Measurements from ENCODE around the gene FYN. TPM values are rescaled to one million over a fixed set of nuclear protein-coding genes. Genes with fewer than 3 reads are reported as not detected.
A peak's percentile ranks its signal among the peaks of the same experiment; 100 is the strongest.
"Not testable (repeated sequence)": the region's sequence is repeated elsewhere in the genome, so short reads cannot be mapped to it uniquely, and the experiment has no call there.

The FYN gene
- total RNA-seq, 1 experiment from 2014 or later: not detected

DNA sequence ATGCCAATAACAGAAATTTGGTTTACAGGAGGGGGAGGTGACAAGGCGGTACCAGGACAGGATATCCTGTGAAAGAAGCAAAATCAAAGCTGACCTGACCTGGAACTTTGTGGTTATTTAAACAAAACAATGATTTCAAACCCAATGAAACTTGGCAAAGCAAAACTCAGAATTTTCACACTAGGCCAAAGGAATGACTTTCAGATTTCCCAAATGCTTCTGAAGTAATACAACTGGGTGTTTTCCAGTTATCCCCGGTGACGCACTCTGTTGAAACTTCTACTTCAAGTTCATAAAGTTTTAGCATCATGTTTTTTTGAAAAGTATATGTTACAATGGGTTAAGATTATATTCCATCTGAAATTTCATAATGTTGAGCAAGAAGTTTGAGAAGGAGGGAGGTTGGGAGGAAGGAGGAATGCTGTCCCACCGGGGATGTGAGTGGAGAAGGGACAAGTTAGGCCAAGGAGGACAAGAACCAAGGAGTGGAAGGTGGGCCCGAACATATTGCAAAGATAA, 189.4 kb downstream of the FYN start:
- in situ Hi-C loops (cut with HindIII; ENCODE audit: low sequenced_read_pairs): no loop called here

DNA sequence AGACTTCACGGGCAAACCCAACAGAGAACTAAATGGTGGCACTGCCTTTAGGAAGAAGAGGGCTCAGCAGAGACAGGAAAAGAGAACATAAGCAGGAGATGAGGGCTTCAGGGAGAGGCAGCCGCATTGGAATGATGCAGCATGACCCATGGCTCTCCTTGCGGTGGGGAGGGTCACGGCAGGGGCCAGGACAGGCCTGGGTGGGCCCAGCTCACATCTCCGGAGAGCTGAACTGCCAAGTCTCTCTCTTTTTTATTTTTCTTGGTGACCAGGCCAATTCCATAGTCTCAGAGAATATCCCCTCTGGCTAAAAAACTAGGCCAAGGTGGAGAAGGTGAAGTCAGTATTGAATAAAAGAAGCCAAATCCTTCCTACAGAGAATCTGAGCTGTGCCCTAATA, 190.1 kb downstream of the FYN start:
- in situ Hi-C loops (cut with HindIII; ENCODE audit: low sequenced_read_pairs): no loop called here
- no peak for DNase-seq (ENCODE audit: low spot score)

More for the DNA sequence above, 189.4 kb downstream of the FYN start:
- DNase-seq (ENCODE audit: low spot score): no peak

DNA sequence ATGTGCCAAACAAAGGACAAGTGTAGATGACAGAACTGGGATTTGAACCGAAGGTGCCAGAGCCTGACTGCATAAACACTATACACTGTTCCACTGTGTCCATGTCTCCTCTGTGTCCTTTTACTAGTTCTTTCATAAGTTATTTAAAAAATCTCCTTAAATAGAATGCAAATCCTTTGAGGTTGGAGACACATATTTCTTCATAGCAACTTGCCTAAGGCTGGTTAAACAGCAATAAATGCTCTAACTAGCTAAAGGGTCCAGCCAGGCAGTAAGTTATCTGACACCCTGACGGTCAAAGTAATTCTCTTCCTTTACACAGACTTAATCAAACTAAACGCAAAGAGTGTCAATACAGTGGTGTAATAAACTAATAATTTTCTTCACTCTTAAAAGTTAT, 191.4 kb downstream of the FYN start:
- DNase-seq (ENCODE audit: low spot score): no peak
- in situ Hi-C loops (cut with HindIII; ENCODE audit: low sequenced_read_pairs): no loop called here

DNA sequence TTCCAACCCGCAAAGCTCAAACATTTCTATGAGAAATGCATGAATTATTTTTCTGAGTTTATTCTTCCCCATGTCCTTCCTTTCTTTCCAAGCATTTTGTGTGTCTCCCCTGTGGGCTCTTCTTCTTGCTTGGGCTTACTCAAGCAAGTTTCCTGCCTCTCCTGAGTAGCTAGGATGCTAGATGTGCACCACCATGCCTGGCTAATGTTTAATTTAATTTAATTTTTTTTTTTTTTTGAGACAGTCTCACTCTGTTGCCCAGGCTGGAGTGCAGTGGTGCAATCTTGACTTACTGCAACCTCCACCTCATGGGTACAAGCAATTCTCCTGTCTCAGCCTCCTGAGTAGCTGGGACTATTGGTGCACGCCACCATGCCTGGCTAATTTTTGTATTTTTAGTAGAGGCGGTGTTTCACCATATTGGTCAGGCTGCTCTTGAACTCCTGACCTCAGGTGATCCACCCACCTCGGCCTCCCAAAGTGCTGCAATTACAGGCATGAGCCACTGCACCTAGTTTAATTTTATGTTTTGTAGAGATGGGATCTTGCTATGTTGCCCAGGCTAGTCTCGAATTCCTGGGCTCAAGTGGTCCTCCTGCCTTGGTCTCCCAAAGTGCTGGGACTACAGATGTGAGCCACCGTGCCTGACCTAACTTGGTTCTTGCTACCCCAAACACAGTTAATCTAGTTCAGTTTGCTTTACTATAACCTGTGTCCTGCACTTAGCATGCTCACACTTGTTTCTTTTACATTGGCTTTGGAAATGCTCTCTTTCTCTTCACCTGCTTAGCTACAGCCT, 192.2 kb downstream of the FYN start:
- DNase-seq (ENCODE audit: low spot score); in situ Hi-C loops (cut with HindIII; ENCODE audit: low sequenced_read_pairs): not testable (repeated sequence)

DNA sequence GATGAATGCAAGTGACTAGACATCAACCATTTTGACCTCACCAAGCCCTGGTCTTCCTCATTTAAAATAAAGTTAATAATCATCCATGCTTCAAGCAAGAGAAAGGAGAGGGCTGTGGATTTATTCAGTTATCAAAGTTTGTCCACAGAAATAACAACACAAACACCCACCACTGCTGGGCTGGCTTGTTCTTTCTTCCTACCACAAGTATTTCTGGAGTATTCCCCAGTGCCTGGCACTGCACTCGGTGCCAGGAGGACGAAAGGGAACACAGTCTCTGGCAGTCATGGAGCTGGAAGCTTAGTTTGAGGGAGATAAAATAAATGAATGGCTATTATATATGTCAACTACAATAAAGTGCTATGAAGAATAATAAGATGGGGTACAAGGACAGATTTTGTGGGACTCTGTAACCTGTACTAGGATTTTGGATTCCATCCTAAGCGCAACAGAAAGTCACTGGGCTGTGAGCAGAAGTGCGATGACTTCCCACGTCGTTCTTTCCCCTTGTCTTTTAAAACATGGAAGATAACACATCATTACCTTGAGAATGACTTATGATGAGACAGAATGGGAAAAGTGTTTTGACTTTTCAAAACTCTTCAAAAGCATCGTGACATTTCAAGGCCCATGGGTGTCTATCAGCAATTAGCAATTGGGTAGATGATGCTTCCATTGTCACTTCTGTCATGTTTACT, 193.1 kb downstream of the FYN start:
- in situ Hi-C loops (cut with HindIII; ENCODE audit: low sequenced_read_pairs): no loop called here

DNA sequence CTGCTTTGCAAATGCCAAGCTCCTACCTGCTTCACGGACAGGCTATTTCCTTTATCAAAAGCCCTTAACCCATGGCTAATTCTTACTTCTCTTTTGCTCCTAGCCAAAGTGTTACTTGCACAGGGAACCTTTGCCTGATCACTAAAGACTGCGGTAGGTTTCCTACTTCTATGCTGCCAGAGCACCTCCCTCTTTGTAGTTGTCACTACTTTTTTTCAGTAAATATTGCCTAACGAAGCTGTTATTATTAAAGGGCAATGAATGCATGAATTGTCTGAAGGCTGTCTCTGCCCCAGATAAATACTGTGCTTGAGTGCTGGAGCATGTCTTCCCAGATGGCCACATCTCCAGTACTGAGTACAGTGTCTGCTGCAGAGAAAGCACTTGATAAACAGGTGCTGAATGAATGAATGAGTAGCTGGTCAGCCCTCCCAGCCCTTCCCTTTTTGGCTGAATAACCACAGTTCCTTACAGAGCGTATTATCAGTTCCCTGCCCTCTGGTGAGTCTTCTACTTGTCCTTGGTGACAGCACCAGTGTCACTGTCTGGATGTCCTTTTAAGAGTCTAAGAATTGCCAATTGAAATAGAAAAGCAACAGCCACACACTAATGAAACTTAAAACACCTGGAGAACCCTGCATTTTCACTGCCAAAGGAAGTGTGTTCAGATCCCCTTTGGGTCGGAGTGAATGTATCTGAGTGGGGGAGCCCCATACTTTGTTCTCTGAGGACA, 194.0 kb downstream of the FYN start:
- DNase-seq (ENCODE audit: low spot score): no peak
- in situ Hi-C loops (cut with HindIII; ENCODE audit: low sequenced_read_pairs): no loop called here

More for the DNA sequence above, 193.1 kb downstream of the FYN start:
- DNase-seq (ENCODE audit: low spot score): no peak

DNA sequence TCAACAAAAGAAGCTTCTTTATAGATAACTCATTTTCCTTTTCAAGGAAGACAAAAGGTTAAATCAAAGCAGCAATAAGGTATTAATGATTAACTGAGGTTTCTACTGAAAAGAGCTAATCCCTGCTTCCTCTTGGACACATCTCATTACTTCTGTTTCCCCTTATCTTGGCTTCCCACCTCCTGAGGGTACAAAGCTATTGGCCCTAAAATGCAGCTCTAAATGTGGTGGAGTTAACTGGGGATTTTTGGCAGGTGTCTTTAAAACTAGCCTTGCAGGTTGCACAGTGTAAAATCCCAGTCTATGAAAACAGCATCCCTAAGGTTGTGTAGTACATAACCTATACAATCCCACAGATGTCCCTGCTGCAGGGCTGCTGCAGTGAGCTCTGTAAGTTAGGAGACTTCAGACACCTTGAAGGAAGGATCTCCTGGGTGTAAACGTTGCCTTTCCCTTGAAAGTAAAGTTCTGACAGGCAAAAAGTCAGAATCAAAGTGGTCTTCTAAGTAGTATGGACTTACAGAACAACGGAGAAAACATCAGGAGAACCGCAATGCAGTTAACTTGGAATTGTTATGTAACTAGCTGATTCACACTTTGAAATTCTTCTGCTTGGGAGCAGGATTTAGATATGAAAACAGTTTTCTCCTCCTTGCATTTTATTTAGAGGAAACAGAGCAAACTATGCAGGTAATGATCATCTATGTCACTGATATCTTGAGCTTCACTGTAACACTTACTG, 195.8 kb downstream of the FYN start:
- DNase-seq (ENCODE audit: low spot score): no peak
- in situ Hi-C loops (cut with HindIII; ENCODE audit: low sequenced_read_pairs): no loop called here

DNA sequence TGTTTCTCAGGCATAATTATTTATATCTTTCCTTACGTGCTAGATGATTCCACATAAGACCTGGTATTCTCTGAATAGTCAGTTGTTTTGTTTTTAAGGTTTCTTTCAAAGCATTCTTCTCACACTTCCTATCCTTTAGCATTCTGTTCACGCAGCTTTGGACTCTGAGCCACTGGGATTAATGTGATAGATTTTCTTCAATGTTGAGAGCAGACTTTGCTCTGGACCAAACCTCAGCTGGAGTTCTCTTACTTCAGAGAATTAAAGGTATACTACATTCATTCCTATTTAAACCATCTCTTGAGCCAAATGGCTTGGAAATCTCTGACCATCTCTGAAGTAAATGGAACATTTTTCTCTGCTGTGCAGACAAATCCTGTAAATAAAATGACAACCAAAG, 196.9 kb downstream of the FYN start:
- in situ Hi-C loops (cut with HindIII; ENCODE audit: low sequenced_read_pairs): no loop called here
- DNase-seq (ENCODE audit: low spot score): no peak

DNA sequence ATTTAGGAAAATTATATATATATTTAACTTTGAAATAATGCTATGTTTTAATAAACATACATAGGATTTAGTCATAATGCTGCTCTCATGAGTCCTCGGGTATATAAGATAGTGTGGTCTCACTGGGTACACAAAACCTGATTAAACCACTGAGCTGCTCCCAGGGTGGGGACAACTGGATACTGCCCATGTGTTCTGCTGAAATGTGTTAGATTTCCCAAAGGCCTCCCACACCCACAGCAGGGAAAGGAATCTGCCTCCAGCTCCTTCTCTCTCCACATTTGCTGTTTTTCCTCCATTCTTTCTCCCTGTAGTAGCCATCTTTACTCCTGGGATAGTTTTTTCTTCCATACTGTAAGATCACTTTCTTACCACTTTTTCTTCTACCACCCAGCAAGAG, 198.4 kb downstream of the FYN start:
- DNase-seq (ENCODE audit: low spot score): no peak
- in situ Hi-C loops (cut with HindIII; ENCODE audit: low sequenced_read_pairs): no loop called here

DNA sequence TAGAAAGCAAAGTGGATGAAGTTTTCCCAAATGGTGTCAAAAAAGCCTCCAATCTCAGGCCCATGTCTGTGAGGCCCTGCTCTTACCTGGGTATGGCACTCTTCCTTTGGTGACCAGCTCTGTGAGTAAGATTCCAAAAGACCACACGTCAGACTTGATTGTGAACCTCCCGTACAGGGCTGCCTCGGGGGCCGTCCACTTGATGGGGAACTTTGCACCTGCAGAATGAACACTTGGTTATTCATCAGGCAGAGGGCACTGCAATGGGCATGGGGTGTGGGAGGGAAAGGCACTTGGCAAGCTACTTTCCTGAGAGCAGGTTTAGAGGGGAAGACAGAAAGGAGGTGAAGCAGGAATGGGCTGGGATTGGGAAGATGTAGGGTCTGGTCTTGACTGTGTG, 198.8 kb downstream of the FYN start:
- in situ Hi-C loops (cut with HindIII; ENCODE audit: low sequenced_read_pairs): no loop called here
- no peak for DNase-seq (ENCODE audit: low spot score)

DNA sequence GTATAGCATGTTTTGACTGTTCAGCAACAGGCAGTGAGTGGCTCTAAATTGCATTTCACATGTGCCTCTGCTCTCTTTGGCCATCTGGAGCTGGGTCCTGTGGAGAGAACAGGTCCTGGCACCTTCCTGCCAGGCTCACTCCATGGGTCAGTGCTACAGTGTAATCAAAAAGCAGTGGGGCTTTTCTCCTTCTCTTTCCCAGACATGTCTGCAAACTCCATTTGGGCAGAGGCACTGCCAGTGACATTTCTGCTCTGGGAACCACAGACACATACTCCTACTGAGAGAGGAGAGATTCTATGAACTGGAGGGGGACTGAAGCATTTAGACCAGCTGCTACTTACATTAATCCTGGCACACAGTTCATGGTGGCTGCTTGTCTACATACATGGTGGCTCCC, 199.3 kb downstream of the FYN start:
- in situ Hi-C loops (cut with HindIII; ENCODE audit: low sequenced_read_pairs): no loop called here
- DNase-seq (ENCODE audit: low spot score): peak; percentile 94

DNA sequence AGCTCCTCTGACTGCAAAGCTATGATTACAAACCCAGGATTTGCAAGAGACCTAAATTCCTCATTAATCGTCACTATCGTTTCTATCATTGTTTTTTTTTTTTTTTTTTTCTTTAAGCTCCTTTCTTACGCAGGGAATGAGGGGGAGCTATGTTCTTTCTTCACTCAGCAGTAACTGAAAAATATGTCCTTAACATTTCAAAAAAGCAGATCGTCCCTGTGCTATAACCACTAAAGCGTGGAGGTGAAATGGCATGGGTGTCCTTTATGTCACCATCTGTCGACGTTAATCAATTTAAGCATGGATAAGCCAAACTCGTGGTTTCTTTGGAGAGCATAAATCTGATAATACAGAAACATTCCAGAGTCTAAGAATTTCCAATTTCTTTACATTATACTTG, 199.7 kb downstream of the FYN start:
- in situ Hi-C loops (cut with HindIII; ENCODE audit: low sequenced_read_pairs): no loop called here
- no peak for DNase-seq (ENCODE audit: low spot score)

DNA sequence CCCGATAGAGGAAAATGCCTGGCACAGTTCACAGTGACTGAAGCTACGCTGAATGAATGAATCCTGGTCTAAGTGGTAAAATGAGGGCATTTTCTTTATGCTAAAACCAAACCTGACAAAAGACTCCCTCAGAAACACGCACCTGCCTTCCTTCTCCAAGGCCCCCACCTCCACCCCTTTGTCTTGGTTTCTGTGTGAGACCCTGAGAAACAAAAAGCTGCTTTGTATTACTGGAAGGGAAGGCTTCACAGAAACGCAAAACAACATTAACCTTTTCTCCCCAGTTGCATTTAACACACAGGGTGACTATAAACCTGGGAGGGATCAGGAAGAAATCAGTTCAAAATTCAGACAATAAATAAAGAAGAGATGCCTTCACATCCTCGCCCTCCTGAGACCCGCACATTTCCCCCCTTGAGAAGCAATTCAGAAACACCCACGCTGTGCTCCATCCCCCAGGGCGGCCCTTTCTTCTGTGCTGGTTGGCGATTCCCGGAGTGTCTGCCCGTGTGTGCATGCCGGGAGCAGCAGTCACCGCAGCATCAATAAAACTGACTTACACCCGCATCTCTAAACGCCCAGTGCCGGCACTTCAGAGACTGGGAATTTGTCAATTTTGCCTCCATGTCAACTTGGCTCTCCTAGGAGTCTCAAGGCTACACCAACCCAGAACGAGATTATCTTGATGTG, 200.3 kb downstream of the FYN start:
- in situ Hi-C loops (cut with HindIII; ENCODE audit: low sequenced_read_pairs): no loop called here
- DNase-seq (ENCODE audit: low spot score): peak; percentile 52

DNA sequence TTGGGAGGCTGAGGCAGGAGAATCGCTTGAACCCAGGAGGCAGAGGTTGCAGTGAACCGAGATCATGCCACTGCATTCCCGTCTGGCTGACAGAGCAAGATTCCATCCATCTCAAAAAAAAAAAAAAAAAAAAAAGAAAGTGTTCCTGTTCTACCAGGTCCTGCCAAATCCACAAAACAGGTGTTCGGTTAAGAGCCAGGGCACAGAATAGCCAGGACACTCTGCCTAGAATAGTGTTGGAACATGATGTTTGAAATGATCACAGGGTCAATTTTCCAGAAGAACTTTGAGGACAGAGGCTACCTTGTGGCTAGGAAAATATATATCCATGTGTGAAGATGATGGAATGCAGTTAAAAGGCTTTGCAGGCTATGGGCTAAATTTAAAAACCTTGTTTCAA, 203.9 kb downstream of the FYN start:
- in situ Hi-C loops (cut with HindIII; ENCODE audit: low sequenced_read_pairs): no loop called here
- DNase-seq (ENCODE audit: low spot score): peak; percentile 39

DNA sequence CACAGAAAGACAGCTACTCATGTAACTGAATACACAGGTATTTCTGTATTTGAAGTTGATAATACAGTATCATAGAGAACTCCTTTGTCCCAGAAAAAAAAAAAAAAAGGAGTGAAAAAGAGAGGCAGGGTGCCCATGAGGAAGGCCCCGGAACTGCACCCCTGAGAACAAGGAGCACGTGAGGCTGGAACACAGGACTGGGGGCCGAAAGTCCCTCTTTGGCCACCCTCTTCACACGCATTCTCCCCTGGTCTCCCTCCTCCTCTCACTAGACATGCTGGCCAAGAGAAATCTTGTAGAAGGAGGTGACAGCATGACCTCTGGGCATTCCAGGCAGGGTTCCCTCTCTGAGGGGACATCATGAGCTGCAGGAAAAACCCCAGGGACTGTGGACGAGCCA, 204.8 kb downstream of the FYN start:
- in situ Hi-C loops (cut with HindIII; ENCODE audit: low sequenced_read_pairs): no loop called here
- no peak for DNase-seq (ENCODE audit: low spot score)

DNA sequence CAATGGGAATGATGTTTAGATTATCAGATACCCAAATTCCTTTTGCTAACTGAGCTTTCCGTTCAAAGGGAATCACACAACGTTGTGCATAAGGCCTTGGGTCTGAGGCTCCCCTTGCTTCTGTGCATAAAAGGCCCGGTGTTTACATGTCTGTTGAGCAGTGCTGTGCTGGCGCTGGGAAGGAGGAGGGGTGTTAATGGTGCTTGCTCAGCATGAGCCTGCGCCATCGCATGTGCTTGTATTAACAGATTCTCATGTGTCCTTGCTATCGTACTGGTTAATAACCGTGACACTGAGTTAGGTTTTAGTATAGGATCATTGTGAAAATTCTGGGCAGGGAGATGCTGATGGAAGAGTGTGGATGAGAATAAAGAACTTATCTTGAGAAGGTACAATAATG, 205.3 kb downstream of the FYN start:
- in situ Hi-C loops (cut with HindIII; ENCODE audit: low sequenced_read_pairs): no loop called here
- no peak for DNase-seq (ENCODE audit: low spot score)

DNA sequence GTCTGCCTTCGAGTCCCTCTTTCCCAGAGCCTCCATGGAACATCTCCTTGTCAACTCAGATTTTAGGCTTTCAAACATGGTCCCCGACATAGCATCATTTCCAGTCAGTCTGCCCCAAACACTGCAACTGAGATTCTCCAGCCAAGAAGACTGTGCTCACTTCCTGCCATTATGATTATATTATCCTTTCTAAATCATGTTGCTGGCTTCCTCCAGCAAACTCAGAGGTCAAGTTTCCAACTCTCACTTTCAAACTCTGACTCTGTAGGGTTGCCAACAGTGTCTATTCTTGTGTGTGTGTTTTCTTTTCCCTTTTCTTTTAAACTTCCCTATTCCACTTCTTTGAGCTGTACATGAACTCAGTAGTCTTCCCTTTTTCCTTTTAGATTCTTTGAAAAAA, 206.4 kb downstream of the FYN start:
- DNase-seq (ENCODE audit: low spot score): no peak
- in situ Hi-C loops (cut with HindIII; ENCODE audit: low sequenced_read_pairs): no loop called here

DNA sequence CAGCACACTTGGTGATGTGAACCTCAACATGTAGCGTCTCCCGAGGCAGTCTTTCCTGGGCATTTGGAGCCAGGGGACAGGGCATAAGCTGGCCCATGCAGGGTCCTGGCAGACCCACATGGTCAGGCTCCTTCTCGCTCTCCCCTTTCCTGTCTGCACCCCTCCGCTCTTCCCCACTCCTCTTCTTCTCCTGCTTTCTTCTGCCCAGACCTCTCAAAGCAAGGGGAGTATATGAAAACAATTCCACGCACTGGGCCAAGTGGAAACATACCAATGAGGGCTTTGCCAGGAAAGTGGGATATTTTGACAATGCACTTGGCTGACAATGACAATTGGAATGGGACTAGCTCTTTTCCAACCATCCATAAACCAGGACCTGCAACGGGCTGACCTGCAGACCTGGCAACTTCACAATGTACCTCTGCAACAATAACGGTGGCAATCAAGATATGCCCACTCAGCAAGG, 208.7 kb downstream of the FYN start:
- in situ Hi-C loops (cut with HindIII; ENCODE audit: low sequenced_read_pairs): no loop called here
- DNase-seq (ENCODE audit: low spot score): peak; percentile 79

Measured in G401 (cell line).